H9 (cell line): Measurements from ENCODE around the gene RILP. TPM values are rescaled to one million over a fixed set of nuclear protein-coding genes. Genes with fewer than 3 reads are reported as not detected.

Source experiments
- DNase-seq: peaks from one replicate; pipeline ENCODE4 v3.0.0-alpha.2; 2017
- H2AFZ ChIP-seq: one replicate; pipeline ENCODE4 v1.6.1; 2013; ENCODE audit warnings: mild to moderate bottlenecking, low read length, control low read depth, moderate library complexity
- H2AK5ac ChIP-seq: 2 replicates; pipeline ENCODE4 v1.6.1; 2013; ENCODE audit warnings: low read length, control low read depth, mixed read lengths; ENCODE audit not compliant: insufficient read length
- H2BK120ac ChIP-seq: one replicate; pipeline ENCODE4 v1.6.1; 2013; ENCODE audit warnings: low read depth, mild to moderate bottlenecking, low read length, control low read depth, inconsistent platforms; ENCODE audit not compliant: poor library complexity, severe bottlenecking
- H2BK12ac ChIP-seq: 2 replicates; pipeline ENCODE4 v1.6.1; 2013; ENCODE audit warnings: low read length, control low read depth, mixed read lengths, low read depth; ENCODE audit not compliant: insufficient read length
- H2BK15ac ChIP-seq: 2 replicates; pipeline ENCODE4 v1.6.1; 2013; ENCODE audit warnings: low read depth, low read length, control low read depth
- H2BK20ac ChIP-seq: one replicate; pipeline ENCODE4 v1.6.1; 2013; ENCODE audit warnings: low read depth, mild to moderate bottlenecking, low read length, control low read depth, inconsistent platforms; ENCODE audit not compliant: poor library complexity, severe bottlenecking
- H2BK5ac ChIP-seq: 2 replicates; pipeline ENCODE4 v1.6.1; 2013; ENCODE audit warnings: low read length, control low read depth, mixed read lengths; ENCODE audit not compliant: insufficient read length
- H3K14ac ChIP-seq: 2 replicates; pipeline ENCODE4 v1.6.1; 2013; ENCODE audit warnings: low read length, control low read depth; ENCODE audit not compliant: insufficient read depth
- H3K18ac ChIP-seq: 2 replicates; pipeline ENCODE4 v1.6.1; 2013; ENCODE audit warnings: low read depth, mild to moderate bottlenecking, mixed read lengths, low read length, control low read depth; ENCODE audit not compliant: insufficient read length
- H3K23ac ChIP-seq: 2 replicates; pipeline ENCODE4 v1.6.1; 2013; ENCODE audit warnings: low read length, control low read depth, mixed read lengths, low read depth; ENCODE audit not compliant: insufficient read length
- H3K23me2 ChIP-seq: 2 replicates; pipeline ENCODE4 v1.6.1; 2013; ENCODE audit warnings: low read depth, mild to moderate bottlenecking, mixed read lengths, low read length, control low read depth; ENCODE audit not compliant: insufficient read length, poor library complexity, severe bottlenecking
- H3K27ac ChIP-seq: 2 replicates; pipeline ENCODE4 v1.5.1; 2013; ENCODE audit warnings: low read length, control low read depth, mixed read lengths, low read depth; ENCODE audit not compliant: insufficient read length
- H3K27me3 ChIP-seq: 2 replicates; pipeline ENCODE4 v1.6.1; 2013; ENCODE audit warnings: low read length, control low read depth, inconsistent platforms; ENCODE audit not compliant: insufficient read depth
- H3K4ac ChIP-seq: 2 replicates; pipeline ENCODE4 v1.6.1; 2013; ENCODE audit warnings: low read depth, mild to moderate bottlenecking, control low read depth, inconsistent platforms, low read length, moderate library complexity
- H3K4me1 ChIP-seq: 2 replicates; pipeline ENCODE4 v1.6.1; 2013; ENCODE audit warnings: low read length, control low read depth, inconsistent platforms; ENCODE audit not compliant: insufficient read depth
- H3K4me2 ChIP-seq: 2 replicates; pipeline ENCODE4 v1.6.1; 2013; ENCODE audit warnings: low read length, control low read depth, mixed read lengths; ENCODE audit not compliant: insufficient read length, insufficient read depth
- H3K56ac ChIP-seq: 2 replicates; pipeline ENCODE4 v1.6.1; 2013; ENCODE audit warnings: low read depth, mild to moderate bottlenecking, mixed read lengths, low read length, control low read depth; ENCODE audit not compliant: insufficient read length
- H3K79me1 ChIP-seq: 2 replicates; pipeline ENCODE4 v1.6.1; 2013; ENCODE audit warnings: low read depth, mild to moderate bottlenecking, moderate library complexity, low read length, control low read depth, inconsistent platforms; ENCODE audit not compliant: insufficient read depth, poor library complexity, severe bottlenecking
- H3K79me2 ChIP-seq: 2 replicates; pipeline ENCODE4 v1.6.1; 2013; ENCODE audit warnings: low read length, control low read depth, inconsistent platforms; ENCODE audit not compliant: insufficient read depth
- H3K9ac ChIP-seq: 2 replicates; pipeline ENCODE4 v1.6.1; 2013; ENCODE audit warnings: low read length, control low read depth, mixed read lengths; ENCODE audit not compliant: insufficient read length; ENCODE audit errors: extremely low read depth
- H3K9me3 ChIP-seq: one replicate; pipeline ENCODE4 v1.6.1; 2013; ENCODE audit warnings: low read depth, low read length, inconsistent platforms; ENCODE audit not compliant: control insufficient read depth
- H3T11ph ChIP-seq: one replicate; pipeline ENCODE4 v1.6.1; 2013; ENCODE audit warnings: mild to moderate bottlenecking, low read length, control low read depth, inconsistent platforms
- H4K20me1 ChIP-seq: one replicate; pipeline ENCODE4 v1.6.1; 2013; ENCODE audit not compliant: control insufficient read depth, insufficient read length, insufficient read depth
- H4K5ac ChIP-seq: 2 replicates; pipeline ENCODE4 v1.6.1; 2013; ENCODE audit warnings: low read depth, mild to moderate bottlenecking, mixed read lengths, low read length, control low read depth; ENCODE audit not compliant: insufficient read length
- H4K8ac ChIP-seq: replicated peaks from 2 replicates; pipeline ENCODE4 v1.6.1; 2013; ENCODE audit warnings: low read length, control low read depth, mixed read lengths, low read depth; ENCODE audit not compliant: insufficient read length
- H4K91ac ChIP-seq: 2 replicates; pipeline ENCODE4 v1.6.1; 2013; ENCODE audit warnings: low read depth, mild to moderate bottlenecking, moderate library complexity, mixed read lengths, low read length, control low read depth; ENCODE audit not compliant: insufficient read length
- H3K27ac Mint-ChIP-seq, 3 experiments: 2 replicates in 2 of 3; 3 replicates in 1 of 3; pipeline ENCODE4 v1.8.0; 2020 to 2021; ENCODE audit warnings: mixed read lengths in 3 of 3, mild to moderate bottlenecking in 1 of 3, moderate library complexity in 1 of 3
- H3K27me3 Mint-ChIP-seq: 2 replicates; pipeline ENCODE4 v1.8.0; 2021; ENCODE audit warnings: low read depth, mild to moderate bottlenecking, moderate library complexity, mixed read lengths
- H3K36me3 Mint-ChIP-seq, 3 experiments: 2 replicates in 2 of 3; 3 replicates in 1 of 3; pipeline ENCODE4 v1.8.0; 2020 to 2021; ENCODE audit warnings: low read depth in 3 of 3, mixed read lengths in 3 of 3; ENCODE audit not compliant: insufficient read depth in 1 of 3
- H3K4me1 Mint-ChIP-seq, 2 experiments: 2 replicates each; pipeline ENCODE4 v1.8.0; 2020; ENCODE audit warnings: mixed read lengths in 2 of 2
- H3K4me3 Mint-ChIP-seq, 2 experiments: 2 replicates in 1 of 2; 3 replicates in 1 of 2; pipeline ENCODE4 v1.8.0; 2020 to 2021; ENCODE audit warnings: mild to moderate bottlenecking in 2 of 2, mixed read lengths in 2 of 2, moderate library complexity in 1 of 2
- H3K9me3 Mint-ChIP-seq, 2 experiments: 2 replicates in 1 of 2; 3 replicates in 1 of 2; pipeline ENCODE4 v1.8.0; 2020; ENCODE audit warnings: mild to moderate bottlenecking in 2 of 2, mixed read lengths in 2 of 2, moderate library complexity in 1 of 2
- CTCF ChIP-seq: fragments of 200-600 bp; sonication (generic); conservative IDR thresholded peaks from 3 replicates; pipeline ENCODE4 v1.8.0; 2021; ENCODE audit warnings: antibody characterized with exemption, mild to moderate bottlenecking
- WGBS: extraction: QIAGEN DNeasy Blood & Tissue Kit; methylation state at CpG from one replicate; pipeline ENCODE4 v1.1.7; 2013; ENCODE audit warnings: missing lambda C conversion rate, low lambda C conversion rate, mixed read lengths; ENCODE audit not compliant: insufficient read length; ENCODE audit errors: extremely low coverage; 5-methylcytosine and 5-hydroxymethylcytosine counted together
- total RNA-seq: library from RNA; stranded (reverse); gene quantifications from 2 replicates; pipeline ENCODE4 v1.2.1, GENCODE V29; 2021

The RILP gene
- total RNA-seq, 1 experiment from 2014 or later = 5.4 TPM

- Histone ChIP-seq H2BK5ac (no peak overlapping the region), H3T11ph (no peak overlapping the region)
- no peaks in the 10 kb centered on the region for H3K9me3 Mint-ChIP-seq
Observed at GRCh38 chr17:1621273-1621954, 28.3 kb downstream of the RILP start.

More at GRCh38 chr17:1621273-1621954, 28.3 kb downstream of the RILP start:
- H3K14ac ChIP-seq = no peak overlapping the region
- H3K27me3 Mint-ChIP-seq = no peaks in the 10 kb centered on the region; the same call in 1 of the 2 replicates
- H3K27me3 ChIP-seq = no peaks in the 10 kb centered on the region
- H3K27ac ChIP-seq = no peak overlapping the region
- no peak overlapping the region for H3K4me2 ChIP-seq
- H4K5ac ChIP-seq = no peak overlapping the region
- TF ChIP-seq CTCF = no peak
- H3K23ac ChIP-seq = no peak overlapping the region
- H3K56ac ChIP-seq = no peak overlapping the region
- H3K4ac ChIP-seq = no peak overlapping the region
- DNase-seq = no peak
- H2AK5ac ChIP-seq = no peak overlapping the region
- no peaks in the 10 kb centered on the region for H4K20me1 ChIP-seq
- no peak overlapping the region for H2BK120ac ChIP-seq
- H3K23me2 ChIP-seq = no peaks in the 10 kb centered on the region
- no peaks in the 10 kb centered on the region for H3K79me1 ChIP-seq
- no peak overlapping the region for H4K8ac ChIP-seq
- H3K4me3 Mint-ChIP-seq = no peak overlapping the region
- no peaks in the 10 kb centered on the region; the same call in 1 of the 2 replicates for H3K79me2 ChIP-seq
- peak overlapping the region in 2 of 3 experiments; percentile 66 to 93; a peak in 2 of 7 replicates for H3K27ac Mint-ChIP-seq
- no peak overlapping the region for H2AFZ ChIP-seq
- H3K18ac ChIP-seq = no peak overlapping the region
- no peaks in the 10 kb centered on the region for H3K9me3 ChIP-seq
- H3K36me3 Mint-ChIP-seq = peaks cover 0 to 5% (median 5%) of the 10 kb centered on the region in 3 experiments; a peak in 5 of 7 replicates
- H3K4me1 ChIP-seq = no peaks in the 10 kb centered on the region; the same call in 1 of the 2 replicates
- H4K91ac ChIP-seq = no peak overlapping the region
- H3K4me1 Mint-ChIP-seq = peaks cover 17 to 18% of the 10 kb centered on the region in 2 experiments
- no peak overlapping the region for H2BK15ac ChIP-seq
- no CpG with 5 or more reads among the region's 22 CpGs for WGBS
- H2BK20ac ChIP-seq = no peak overlapping the region
- H2BK12ac ChIP-seq = no peak overlapping the region
- no peak overlapping the region for H3K9ac ChIP-seq
